Stimulated activated CD4-positive, alpha-beta T cell treated with anti-CD3 and anti-CD28 coated beads, Interleukin-4, amount 100 ng/mL, for 4 hours (primary cell): ENCODE results near the gene CTTN.

Source experiments
- DNase-seq, 2 experiments: peaks; one replicate each; pipeline ENCODE4 v3.0.0-alpha.2; 2020

The CTTN gene

GRCh38 chr11:70478166-70478890 lies 80.0 kb downstream of the CTTN start:
- DNase-seq = no peak

GRCh38 chr11:70480711-70481110 lies 82.4 kb downstream of the CTTN start:
- DNase-seq = no peak

GRCh38 chr11:70481625-70482528 lies 83.5 kb downstream of the CTTN start:
- DNase-seq = no peak

- DNase-seq = no peak
Measured at GRCh38 chr11:70482529-70482917, 84.2 kb downstream of the CTTN start.

- DNase-seq = no peak
Measured at GRCh38 chr11:70483077-70483861, 84.9 kb downstream of the CTTN start.

- no peak for DNase-seq
Measured at GRCh38 chr11:70483917-70484316, 85.6 kb downstream of the CTTN start.

- DNase-seq = no peak
Measured at GRCh38 chr11:70485326-70486025, 87.1 kb downstream of the CTTN start.

GRCh38 chr11:70486026-70486415 lies 87.7 kb downstream of the CTTN start:
- no peak for DNase-seq
